Breast epithelium (tissue), 4 donors: ENCODE results near the gene GFRA4. TPM values are rescaled to one million over a fixed set of nuclear protein-coding genes. Genes with fewer than 3 reads are reported as not detected.

Experiments used
- DNase-seq, 2 donors: peaks; one replicate each; pipeline ENCODE4 v3.0.0-alpha.2; 2019; ENCODE audit warnings: low spot score in 2 of 2
- H3K27ac ChIP-seq, 2 donors: fragments of 200-600 bp; sonication (generic) in 1 of 2; one replicate each; pipeline ENCODE4 v1.5.1; 2016 to 2019; ENCODE audit warnings: mild to moderate bottlenecking in 1 of 2
- H3K27me3 ChIP-seq, 2 donors: fragments of 200-600 bp; sonication (generic) in 1 of 2; one replicate each; pipeline versions ENCODE4 v1.5.1 to v1.6.0; 2017 to 2019; ENCODE audit warnings: control low read depth in 1 of 2, mild to moderate bottlenecking in 1 of 2
- H3K36me3 ChIP-seq: fragments of 200-600 bp; one replicate; pipeline ENCODE4 v1.5.1; 2019
- H3K4me1 ChIP-seq, 2 donors: fragments of 200-600 bp; sonication (generic); one replicate each; pipeline ENCODE4 v1.5.1; 2016 to 2019; ENCODE audit warnings: control low read depth in 1 of 2
- H3K4me3 ChIP-seq, 3 donors: fragments of 200-600 bp; sonication (generic); 1 replicate in 2 of 3; 2 replicates in 1 of 3; pipeline ENCODE4 v1.5.1; 2016 to 2019; ENCODE audit warnings: mild to moderate bottlenecking in 3 of 3, moderate library complexity in 2 of 3
- H3K9me3 ChIP-seq, 2 donors: fragments of 200-600 bp; sonication (generic) in 1 of 2; one replicate each; pipeline ENCODE4 v1.5.1; 2016 to 2019; ENCODE audit warnings: control low read depth in 1 of 2
- CTCF ChIP-seq, 3 donors: fragments of 450-650 bp; IDR thresholded peaks; one replicate each; pipeline ENCODE4 v1.5.1; 2016 to 2017; ENCODE audit warnings: antibody characterized with exemption in 3 of 3, mild to moderate bottlenecking in 3 of 3, moderate library complexity in 3 of 3
- POLR2A ChIP-seq: fragments of 450-650 bp; IDR thresholded peaks from one replicate; pipeline ENCODE4 v1.6.1; 2016; ENCODE audit warnings: antibody characterized with exemption, mild to moderate bottlenecking, moderate library complexity
- POLR2AphosphoS5 ChIP-seq, 3 donors: sonication (generic); formaldehyde crosslinking; IDR thresholded peaks; one replicate each; pipeline ENCODE4 v1.6.1; 2017; ENCODE audit warnings: antibody characterized with exemption in 3 of 3
- intact Hi-C: fragments of 100-400 bp; cut with DNase I; formaldehyde crosslinking; loops from one replicate; pipeline ENCODE4 v1.15.1; 2023; ENCODE audit warnings: low total_unique reads
- total RNA-seq, 3 donors: library from RNA; depleted of rRNA; stranded (reverse); fragments of >200 nt; gene quantifications; one replicate each; pipeline ENCODE4 v1.1.0, GENCODE V29; 2016

The GFRA4 gene
- total RNA-seq, 3 donors from 2014 or later: not detected

- no peaks in the 10 kb centered on the region for H3K9me3 ChIP-seq
- no peak overlapping the region for H3K4me3 ChIP-seq
- DNase-seq: no peak
- H3K4me1 ChIP-seq: no peaks in the 10 kb centered on the region
- TF ChIP-seq POLR2A: no peak
- no peak overlapping the region for H3K27ac ChIP-seq
- intact Hi-C loops: no loop called here
- no peaks in the 10 kb centered on the region for H3K27me3 ChIP-seq
- no peaks in the 10 kb centered on the region for H3K36me3 ChIP-seq
Observed at GRCh38 chr20:3704087-3704486, 40.9 kb upstream of the GFRA4 start.

GRCh38 chr20:3702611-3703391, 39.6 kb upstream of the GFRA4 start:
- no peak for DNase-seq
- intact Hi-C loops: no loop called here

GRCh38 chr20:3701061-3701998, 38.1 kb upstream of the GFRA4 start:
- TF ChIP-seq POLR2AphosphoS5 (IDR thresholded peaks at IDR 0.05) (no peak), CTCF (IDR thresholded peaks at IDR 0.05) (no peak), POLR2A (no peak)
- H3K36me3 ChIP-seq: no peaks in the 10 kb centered on the region
- no peak for DNase-seq
- H3K27ac ChIP-seq: no peak overlapping the region
- intact Hi-C loops: no loop called here
- H3K4me3 ChIP-seq: no peak overlapping the region
- peaks cover 0 to 3% of the 10 kb centered on the region in 2 donors for H3K9me3 ChIP-seq
- no peaks in the 10 kb centered on the region for H3K4me1 ChIP-seq
- no peaks in the 10 kb centered on the region for H3K27me3 ChIP-seq

More at GRCh38 chr20:3702611-3703391, 39.6 kb upstream of the GFRA4 start:
- no peak for TF ChIP-seq POLR2A
- TF ChIP-seq POLR2AphosphoS5 (IDR thresholded peaks at IDR 0.05): no peak
- no peak for TF ChIP-seq CTCF (IDR thresholded peaks at IDR 0.05)
- Histone ChIP-seq H3K4me1 (no peaks in the 10 kb centered on the region), H3K4me3 (no peak overlapping the region), H3K36me3 (no peaks in the 10 kb centered on the region), H3K27ac (no peak overlapping the region), H3K27me3 (no peaks in the 10 kb centered on the region), H3K9me3 (no peaks in the 10 kb centered on the region)

- TF ChIP-seq POLR2A (no peak), POLR2AphosphoS5 (IDR thresholded peaks at IDR 0.05) (no peak), CTCF (IDR thresholded peaks at IDR 0.05) (no peak)
- Histone ChIP-seq H3K9me3 (peaks cover 0 to 6% of the 10 kb centered on the region in 2 donors), H3K4me3 (no peak overlapping the region), H3K27ac (no peak overlapping the region), H3K36me3 (no peaks in the 10 kb centered on the region), H3K4me1 (no peaks in the 10 kb centered on the region), H3K27me3 (no peaks in the 10 kb centered on the region)
- intact Hi-C loops: no loop called here
- DNase-seq: no peak
Observed at GRCh38 chr20:3699037-3699436, 35.8 kb upstream of the GFRA4 start.

- no peak for DNase-seq
- H3K4me3 ChIP-seq: no peak overlapping the region
- H3K9me3 ChIP-seq: peaks cover 0 to 6% of the 10 kb centered on the region in 2 donors
- intact Hi-C loops: no loop called here
- H3K36me3 ChIP-seq: no peaks in the 10 kb centered on the region
- no peaks in the 10 kb centered on the region for H3K27me3 ChIP-seq
- no peaks in the 10 kb centered on the region for H3K4me1 ChIP-seq
- TF ChIP-seq POLR2AphosphoS5 (IDR thresholded peaks at IDR 0.05): no peak
- no peak for TF ChIP-seq CTCF (IDR thresholded peaks at IDR 0.05)
- no peak for TF ChIP-seq POLR2A
- no peak overlapping the region for H3K27ac ChIP-seq
Observed at GRCh38 chr20:3698591-3699001, 35.4 kb upstream of the GFRA4 start.
